ENCODE measurements around the gene CNMD. TPM values are rescaled to one million over a fixed set of nuclear protein-coding genes. Genes with fewer than 3 reads are reported as not detected.

Gene CNMD
- total RNA-seq, 1 donor from 2014 or later, result not detected

GRCh38 chr13:52677823-52678222 lies 61.8 kb downstream of the CNMD start:
- Mint-ChIP-seq H3K4me3 (ENCODE audit: unreplicated experiment) (no peak overlapping the region), H3K9me3 (ENCODE audit: unreplicated experiment) (no peaks in the 10 kb centered on the region), H3K4me1 (ENCODE audit: unreplicated experiment) (no peaks in the 10 kb centered on the region), H3K36me3 (ENCODE audit: unreplicated experiment) (peaks cover 33% of the 10 kb centered on the region), H3K27me3 (ENCODE audit: unreplicated experiment) (no peaks in the 10 kb centered on the region), H3K27ac (ENCODE audit: unreplicated experiment) (no peak overlapping the region)
- DNase-seq (ENCODE audit: extremely low spot score, unreplicated experiment), result no peak
- TF ChIP-seq CTCF (IDR thresholded peaks at IDR 0.05), result no peak

GRCh38 chr13:52673465-52673864 lies 66.2 kb downstream of the CNMD start:
- no peak for TF ChIP-seq CTCF (IDR thresholded peaks at IDR 0.05)
- H3K36me3 Mint-ChIP-seq (ENCODE audit: unreplicated experiment), result peaks cover 17% of the 10 kb centered on the region
- no peaks in the 10 kb centered on the region for H3K4me1 Mint-ChIP-seq (ENCODE audit: unreplicated experiment)
- H3K9me3 Mint-ChIP-seq (ENCODE audit: unreplicated experiment), result no peaks in the 10 kb centered on the region
- H3K27me3 Mint-ChIP-seq (ENCODE audit: unreplicated experiment), result no peaks in the 10 kb centered on the region
- no peak overlapping the region for H3K4me3 Mint-ChIP-seq (ENCODE audit: unreplicated experiment)
- H3K27ac Mint-ChIP-seq (ENCODE audit: unreplicated experiment), result no peak overlapping the region
- no peak for DNase-seq (ENCODE audit: extremely low spot score, unreplicated experiment)

GRCh38 chr13:52670726-52671125 lies 68.9 kb downstream of the CNMD start:
- Mint-ChIP-seq H3K4me1 (ENCODE audit: unreplicated experiment) (no peaks in the 10 kb centered on the region), H3K9me3 (ENCODE audit: unreplicated experiment) (no peaks in the 10 kb centered on the region), H3K4me3 (ENCODE audit: unreplicated experiment) (no peak overlapping the region), H3K27ac (ENCODE audit: unreplicated experiment) (no peak overlapping the region), H3K36me3 (ENCODE audit: unreplicated experiment) (peaks cover 23% of the 10 kb centered on the region), H3K27me3 (ENCODE audit: unreplicated experiment) (no peaks in the 10 kb centered on the region)
- no peak for DNase-seq (ENCODE audit: extremely low spot score, unreplicated experiment)
- no peak for TF ChIP-seq CTCF (IDR thresholded peaks at IDR 0.05)

GRCh38 chr13:52669677-52670076 lies 69.9 kb downstream of the CNMD start:
- Mint-ChIP-seq H3K4me3 (ENCODE audit: unreplicated experiment) (no peak overlapping the region), H3K27me3 (ENCODE audit: unreplicated experiment) (no peaks in the 10 kb centered on the region), H3K9me3 (ENCODE audit: unreplicated experiment) (no peaks in the 10 kb centered on the region), H3K4me1 (ENCODE audit: unreplicated experiment) (no peaks in the 10 kb centered on the region), H3K27ac (ENCODE audit: unreplicated experiment) (no peak overlapping the region), H3K36me3 (ENCODE audit: unreplicated experiment) (peaks cover 26% of the 10 kb centered on the region)
- DNase-seq (ENCODE audit: extremely low spot score, unreplicated experiment), result no peak
- TF ChIP-seq CTCF (IDR thresholded peaks at IDR 0.05), result peak; percentile 25

- H3K4me1 Mint-ChIP-seq (ENCODE audit: unreplicated experiment), result no peaks in the 10 kb centered on the region
- peaks cover 36% of the 10 kb centered on the region for H3K36me3 Mint-ChIP-seq (ENCODE audit: unreplicated experiment)
- DNase-seq (ENCODE audit: extremely low spot score, unreplicated experiment), result no peak
- no peaks in the 10 kb centered on the region for H3K9me3 Mint-ChIP-seq (ENCODE audit: unreplicated experiment)
- peak; percentile 46 for TF ChIP-seq CTCF (IDR thresholded peaks at IDR 0.05)
- H3K4me3 Mint-ChIP-seq (ENCODE audit: unreplicated experiment), result no peak overlapping the region
- H3K27me3 Mint-ChIP-seq (ENCODE audit: unreplicated experiment), result no peaks in the 10 kb centered on the region
- H3K27ac Mint-ChIP-seq (ENCODE audit: unreplicated experiment), result no peak overlapping the region
Measured at GRCh38 chr13:52665325-52665724, 74.3 kb downstream of the CNMD start.

Data from osteocyte (in vitro differentiated cells).